NCI-H345 (cell line): ENCODE data around the gene MASP1.

Experiments used
- DNase-seq: peaks from one replicate; lab custom pipeline; 2025; lab: John Stamatoyannopoulos, UW

Gene MASP1

DNA sequence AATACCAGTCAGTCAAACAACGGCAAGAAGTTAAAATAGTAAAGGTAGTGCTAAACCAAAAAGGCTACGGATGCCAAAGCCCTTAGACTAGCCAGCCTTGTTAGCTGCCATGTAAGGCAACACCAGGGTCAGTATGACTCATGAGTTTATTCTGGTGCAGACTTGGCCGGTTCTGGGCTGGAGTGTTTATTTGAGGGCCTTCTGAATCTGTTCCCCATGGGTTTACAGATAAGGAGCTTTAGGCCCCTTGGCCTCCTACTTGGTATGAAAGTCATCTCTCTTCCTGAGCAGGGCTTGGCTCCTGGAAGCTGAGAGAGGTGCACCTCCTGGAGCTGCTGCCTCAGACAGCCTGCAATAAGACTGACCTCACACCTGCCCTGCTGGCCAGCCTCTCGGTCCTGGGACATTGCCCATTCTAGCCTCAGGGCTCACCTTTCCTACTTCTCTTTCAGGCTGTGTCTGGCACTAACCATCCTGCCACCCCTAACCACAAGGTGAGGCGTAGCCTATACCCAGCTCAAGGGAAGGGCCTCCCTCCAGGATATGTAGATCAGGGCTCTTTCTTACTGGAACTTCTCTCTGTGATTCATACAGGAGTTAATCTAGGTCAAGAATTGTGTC lies 104.6 kb downstream of the MASP1 start:
- DNase-seq: no peak

GRCh38 chr3:187186375-187186774 lies 105.2 kb downstream of the MASP1 start:
- no peak for DNase-seq

GRCh38 chr3:187185759-187186158 lies 105.8 kb downstream of the MASP1 start:
- no peak for DNase-seq
